ENCODE measurements around the gene HOTAIR.

Gene HOTAIR

DNA sequence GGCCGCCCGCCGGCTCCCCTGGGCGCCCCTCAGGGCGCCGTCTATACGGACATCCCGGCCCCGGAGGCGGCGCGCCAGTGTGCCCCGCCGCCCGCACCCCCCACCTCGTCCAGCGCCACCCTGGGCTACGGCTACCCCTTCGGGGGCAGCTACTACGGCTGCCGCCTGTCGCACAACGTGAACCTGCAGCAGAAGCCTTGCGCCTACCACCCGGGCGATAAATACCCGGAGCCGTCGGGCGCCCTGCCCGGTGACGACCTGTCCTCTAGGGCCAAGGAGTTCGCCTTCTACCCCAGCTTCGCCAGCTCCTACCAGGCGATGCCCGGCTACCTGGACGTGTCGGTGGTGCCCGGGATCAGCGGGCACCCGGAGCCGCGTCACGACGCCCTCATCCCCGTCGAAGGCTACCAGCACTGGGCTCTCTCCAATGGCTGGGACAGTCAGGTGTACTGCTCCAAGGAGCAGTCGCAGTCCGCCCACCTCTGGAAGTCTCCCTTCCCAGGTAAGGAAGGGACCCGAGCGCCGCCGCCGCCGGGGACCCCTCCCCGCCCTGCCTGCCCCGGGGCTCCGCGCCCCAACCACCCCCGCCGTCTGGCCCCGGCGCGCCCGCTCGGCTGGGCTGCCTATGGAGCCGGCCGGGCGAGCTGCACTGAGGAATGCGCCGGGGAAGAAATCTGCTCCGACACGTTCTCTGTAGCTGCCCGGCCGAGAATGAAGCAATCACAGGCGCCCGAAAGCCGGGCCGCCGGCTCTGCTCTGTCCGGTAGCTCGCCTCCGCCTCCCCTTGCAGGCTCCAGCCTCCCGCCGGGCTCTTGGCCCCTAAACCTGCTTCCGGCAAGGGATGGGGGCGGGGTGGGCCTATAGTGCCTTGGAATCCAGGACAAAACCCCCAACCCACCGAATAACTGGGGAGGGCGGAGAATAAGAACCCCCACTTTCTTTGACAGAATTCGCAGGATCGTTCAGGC lies 35.3 kb downstream of the HOTAIR start:
- DNase-seq, result no peak

GRCh38 chr12:53938326-53939140 lies 36.2 kb downstream of the HOTAIR start, which contains the start of gene HOXC13:
TSS of gene HOXC13 (plus strand) at chr12:53938831. CDS start at chr12:53938907, 76 bp downstream.
- no peak for DNase-seq

DNA sequence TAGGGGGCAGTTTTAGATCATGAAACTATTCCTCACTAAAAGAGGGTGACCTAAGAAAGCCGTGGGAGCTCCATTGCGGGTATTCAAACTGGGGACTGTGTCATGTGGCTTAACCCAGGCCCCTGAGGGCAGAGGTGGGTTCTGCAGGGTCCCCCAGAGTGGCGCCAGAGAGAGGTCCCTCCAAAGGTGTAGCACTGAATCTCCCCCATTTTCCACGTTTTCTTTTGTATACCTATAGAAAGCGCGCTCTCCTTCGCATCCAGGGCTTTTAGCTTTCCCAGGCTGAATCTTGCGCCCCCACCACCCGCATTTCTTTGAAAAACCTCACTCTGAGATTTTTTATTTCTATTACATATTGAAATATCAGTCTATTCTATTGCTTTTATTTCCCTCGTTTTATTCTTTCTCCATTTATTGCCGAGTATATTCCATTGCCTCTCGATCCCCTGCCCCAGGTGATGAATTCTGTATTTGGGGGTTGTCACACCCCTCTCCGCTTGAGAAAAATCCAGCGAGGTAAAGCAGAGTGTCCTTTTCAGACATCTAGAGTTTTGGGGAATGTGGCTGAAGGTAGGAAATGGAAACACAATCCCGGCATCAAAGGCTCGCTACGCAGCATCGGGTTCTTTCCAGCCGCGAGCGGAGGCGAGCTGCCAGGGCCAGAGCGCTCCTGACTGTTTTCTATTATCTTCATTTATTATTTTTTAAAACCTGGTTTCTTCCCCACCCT lies 37.0 kb downstream of the HOTAIR start:
- no peak for DNase-seq

DNA sequence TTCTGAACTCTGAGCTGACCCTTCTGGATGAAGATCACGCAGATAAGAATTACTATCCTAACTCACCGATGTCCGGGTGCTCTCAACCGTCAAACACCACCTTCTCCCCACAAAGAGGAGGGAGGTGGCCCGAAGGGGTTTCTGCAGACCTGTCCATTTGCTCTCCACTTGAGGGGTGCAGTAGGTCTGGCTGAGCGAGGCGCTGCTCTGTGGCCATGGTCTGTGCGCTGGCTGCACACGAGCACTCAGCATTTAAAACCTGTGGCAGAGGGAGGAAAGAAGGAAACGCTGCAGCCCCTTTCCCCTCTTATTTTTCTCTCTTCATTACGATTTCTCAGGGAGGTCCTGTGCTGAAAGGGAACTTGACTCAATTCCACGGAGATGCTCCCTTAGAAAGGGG lies 37.7 kb downstream of the HOTAIR start:
- no peak for DNase-seq

- DNase-seq, result no peak
Measured at GRCh38 chr12:53935383-53936341, 39.1 kb downstream of the HOTAIR start.

GRCh38 chr12:53932915-53933314 lies 41.8 kb downstream of the HOTAIR start:
- DNase-seq, result no peak

DNA sequence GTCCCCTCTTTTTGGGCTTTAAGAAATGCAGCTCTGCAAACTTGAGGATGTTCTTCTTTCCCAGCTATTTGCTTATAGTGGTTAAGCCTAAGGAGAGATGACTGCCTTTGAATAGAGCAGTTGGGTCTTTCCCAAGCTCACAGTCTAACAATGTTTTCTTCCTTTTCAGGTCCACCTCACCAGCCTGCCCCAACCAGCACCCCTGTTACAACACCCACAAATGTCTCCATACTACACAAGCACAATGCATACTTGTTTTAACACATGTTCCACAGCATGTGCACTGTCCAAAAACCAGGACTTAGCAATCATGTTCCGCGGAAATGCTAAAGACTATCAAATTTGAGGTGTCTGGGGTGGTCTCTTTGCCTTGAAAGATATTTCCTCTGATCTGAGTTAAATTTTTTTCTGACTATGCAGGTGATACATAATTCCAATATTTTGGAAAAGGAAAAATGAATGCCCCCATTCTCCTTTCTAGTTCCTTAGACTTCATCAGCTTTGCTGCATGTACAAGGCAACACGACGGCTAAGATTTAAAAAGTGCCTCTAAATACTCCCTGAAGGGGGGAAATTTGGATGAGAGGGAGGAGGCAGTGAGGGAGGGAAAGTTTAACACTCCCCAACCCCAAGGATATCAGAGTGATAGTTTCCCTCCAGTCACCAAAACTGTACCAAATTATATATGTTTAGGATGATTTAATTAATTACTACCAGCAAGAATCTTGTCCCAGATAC lies 42.7 kb downstream of the HOTAIR start:
- no peak for DNase-seq

DNA sequence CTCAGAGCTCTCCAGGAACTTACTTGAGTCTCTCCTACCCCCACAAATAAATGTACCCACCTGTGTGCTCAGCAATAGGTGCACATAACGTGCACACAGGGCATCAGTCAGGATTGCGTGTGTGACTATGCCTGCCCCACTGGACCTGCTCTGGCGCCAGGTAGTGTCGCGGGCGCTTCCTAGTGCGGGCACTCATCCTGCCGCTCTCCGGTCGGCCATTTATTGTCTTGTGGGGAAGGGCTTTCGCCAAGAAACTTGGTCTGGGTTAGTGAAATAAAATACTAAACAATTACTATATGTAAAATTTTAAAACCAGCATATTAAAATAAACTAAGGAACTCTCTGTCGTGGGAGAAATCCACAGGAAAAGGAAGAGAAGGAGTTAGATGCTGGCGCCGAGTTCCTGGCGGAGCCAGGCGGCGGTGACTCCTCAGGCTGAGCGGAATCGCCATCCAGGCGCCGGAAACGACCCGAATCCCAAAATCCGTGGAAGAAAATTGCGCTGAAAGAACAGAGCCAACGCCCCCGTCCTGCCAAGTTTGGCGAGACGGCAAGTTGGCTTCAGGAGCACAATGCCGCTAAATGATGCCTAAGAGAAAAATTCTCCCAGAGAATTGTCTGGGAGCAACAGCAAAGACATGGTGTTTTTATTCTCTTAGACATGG lies 44.0 kb downstream of the HOTAIR start:
- DNase-seq, result no peak

GRCh38 chr12:53929527-53929926 lies 45.2 kb downstream of the HOTAIR start:
- no peak for DNase-seq

DNA sequence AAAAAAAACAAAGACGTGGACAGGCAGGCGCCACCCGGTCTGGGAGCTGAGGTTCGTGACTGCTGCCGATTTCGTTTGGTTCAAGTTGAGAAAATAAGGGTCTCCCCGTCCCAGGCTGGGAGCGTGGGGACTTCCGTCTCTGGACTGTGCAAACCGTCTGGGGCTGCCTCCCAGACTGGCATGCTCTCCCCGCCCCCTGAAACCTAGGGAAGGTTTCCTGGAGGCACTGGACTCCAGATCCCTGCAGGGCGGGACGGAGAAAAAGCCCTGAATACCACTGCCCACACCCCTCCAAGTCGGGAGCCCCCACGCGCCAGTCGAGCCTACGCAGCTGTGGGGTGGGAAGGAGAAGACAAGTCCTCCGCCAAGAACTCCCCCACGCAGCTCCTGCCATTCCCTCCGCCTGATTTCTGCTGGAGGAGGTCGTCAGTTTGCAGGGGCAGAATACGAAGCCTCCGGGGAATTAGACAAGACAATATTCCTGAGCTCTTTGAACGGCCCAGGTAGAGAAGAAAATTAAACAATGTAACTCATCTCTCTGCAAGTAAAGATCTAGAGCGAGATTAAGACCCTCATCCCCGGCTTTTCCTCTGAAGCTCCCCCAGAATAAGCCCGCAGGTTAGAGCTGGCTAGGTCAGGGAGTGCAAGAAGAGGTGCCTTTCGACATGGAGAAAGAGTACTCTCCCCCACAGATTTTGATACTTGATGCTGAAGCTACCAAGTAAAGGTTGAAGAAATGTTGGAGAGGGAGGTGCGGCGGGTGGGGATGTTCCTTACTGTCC lies 46.5 kb downstream of the HOTAIR start:
- DNase-seq, result no peak

- DNase-seq, result no peak
Measured at GRCh38 chr12:53927220-53928029, 47.3 kb downstream of the HOTAIR start.

DNA sequence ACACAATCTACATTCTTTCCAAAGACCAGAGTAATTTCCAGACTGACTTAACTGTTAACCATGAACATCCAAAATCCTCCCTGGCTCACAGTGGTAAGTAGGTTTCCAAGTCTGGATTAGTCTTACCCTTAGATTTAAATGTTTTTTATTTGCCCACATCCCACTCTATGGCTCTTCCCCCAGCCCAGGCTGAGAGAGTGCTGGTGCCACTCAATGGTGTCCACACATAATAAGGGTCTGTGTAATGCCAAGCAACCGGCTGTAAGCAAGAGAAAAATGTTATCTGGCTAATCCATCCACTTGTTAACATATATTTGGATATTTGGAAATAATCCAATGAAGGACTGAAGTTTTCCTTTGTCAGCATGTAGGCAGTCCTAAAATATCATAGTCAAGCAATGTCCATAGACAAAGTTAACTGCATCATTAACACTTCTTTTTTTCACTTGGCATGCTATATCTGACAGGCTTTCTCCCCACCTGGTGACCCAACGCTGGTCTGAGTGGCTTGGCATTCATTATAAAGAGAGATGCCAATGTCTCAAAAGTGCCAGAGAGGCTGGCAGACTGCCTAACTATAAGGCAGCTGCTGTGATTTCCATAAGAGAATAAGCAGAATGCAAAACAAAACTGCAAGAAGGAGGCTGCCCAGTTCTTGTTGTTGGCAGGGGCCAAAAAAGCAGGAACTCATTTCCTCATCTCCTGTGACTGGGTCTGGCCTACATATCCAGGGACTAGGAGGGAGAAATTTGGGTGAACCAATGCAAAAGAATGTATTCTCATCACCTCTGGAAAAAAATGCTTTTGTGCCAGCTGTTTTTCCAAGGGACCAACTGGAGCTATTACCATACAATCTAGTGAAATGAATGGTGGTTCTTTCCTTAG lies 50.0 kb downstream of the HOTAIR start:
- DNase-seq, result no peak

DNA sequence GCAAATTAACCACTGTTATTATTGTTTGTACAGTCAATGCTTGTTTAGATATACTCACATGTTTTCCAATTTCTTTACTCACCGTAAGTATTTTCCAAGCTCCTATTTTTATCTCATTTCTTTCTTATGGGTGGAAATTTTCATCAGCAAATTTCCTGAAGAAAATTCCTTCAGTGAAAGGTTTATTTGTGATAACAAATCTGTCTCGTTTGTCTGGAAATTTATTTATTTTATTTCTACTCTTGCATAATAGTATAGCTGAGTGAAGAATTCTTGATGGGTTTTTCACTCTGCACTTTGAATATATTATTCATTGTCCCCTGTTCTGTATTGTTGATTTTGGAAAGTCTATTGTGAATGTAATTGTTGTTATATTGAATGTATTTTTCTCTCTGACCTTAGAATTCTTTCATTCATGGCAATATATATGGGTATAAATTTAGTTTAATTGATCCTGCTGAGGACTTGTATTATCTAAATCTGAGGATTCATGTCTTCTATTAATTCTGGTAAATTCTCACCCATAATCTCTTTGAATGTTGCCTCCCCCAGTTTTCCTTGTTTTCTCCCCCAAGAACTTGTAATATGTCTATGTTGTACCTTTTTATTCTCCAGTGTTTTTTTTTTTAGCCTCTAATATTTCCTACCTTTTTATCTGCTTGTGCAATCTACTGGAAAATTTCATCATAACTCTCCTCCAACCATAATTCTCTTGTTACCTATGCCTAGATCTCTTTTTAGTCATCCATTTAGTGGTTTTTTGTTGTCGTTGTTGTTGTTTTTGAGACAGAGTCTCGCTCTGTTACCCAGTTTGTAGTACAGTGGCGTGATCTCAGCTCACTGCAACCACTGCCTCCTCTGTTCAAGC lies 57.7 kb downstream of the HOTAIR start:
- DNase-seq, result no peak

Measured in NK-92 treated with Interleukin-12 subunit alpha and Interleukin-12 subunit beta, amount 100 ng/mL, for 24 hours (cell line).